H9 (cell line): ENCODE data around the gene PERCC1. TPM values are rescaled to one million over a fixed set of nuclear protein-coding genes. Genes with fewer than 3 reads are reported as not detected.

ENCODE experiments used
- DNase-seq: peaks from one replicate; pipeline ENCODE4 v3.0.0-alpha.2; 2017
- H2AFZ ChIP-seq: one replicate; pipeline ENCODE4 v1.6.1; 2013; ENCODE audit warnings: mild to moderate bottlenecking, low read length, control low read depth, moderate library complexity
- H2AK5ac ChIP-seq: 2 replicates; pipeline ENCODE4 v1.6.1; 2013; ENCODE audit warnings: low read length, control low read depth, mixed read lengths; ENCODE audit not compliant: insufficient read length
- H2BK120ac ChIP-seq: one replicate; pipeline ENCODE4 v1.6.1; 2013; ENCODE audit warnings: low read depth, mild to moderate bottlenecking, low read length, control low read depth, inconsistent platforms; ENCODE audit not compliant: poor library complexity, severe bottlenecking
- H2BK12ac ChIP-seq: 2 replicates; pipeline ENCODE4 v1.6.1; 2013; ENCODE audit warnings: low read length, control low read depth, mixed read lengths, low read depth; ENCODE audit not compliant: insufficient read length
- H2BK15ac ChIP-seq: 2 replicates; pipeline ENCODE4 v1.6.1; 2013; ENCODE audit warnings: low read depth, low read length, control low read depth
- H2BK20ac ChIP-seq: one replicate; pipeline ENCODE4 v1.6.1; 2013; ENCODE audit warnings: low read depth, mild to moderate bottlenecking, low read length, control low read depth, inconsistent platforms; ENCODE audit not compliant: poor library complexity, severe bottlenecking
- H2BK5ac ChIP-seq: 2 replicates; pipeline ENCODE4 v1.6.1; 2013; ENCODE audit warnings: low read length, control low read depth, mixed read lengths; ENCODE audit not compliant: insufficient read length
- H3K14ac ChIP-seq: 2 replicates; pipeline ENCODE4 v1.6.1; 2013; ENCODE audit warnings: low read length, control low read depth; ENCODE audit not compliant: insufficient read depth
- H3K18ac ChIP-seq: 2 replicates; pipeline ENCODE4 v1.6.1; 2013; ENCODE audit warnings: low read depth, mild to moderate bottlenecking, mixed read lengths, low read length, control low read depth; ENCODE audit not compliant: insufficient read length
- H3K23ac ChIP-seq: 2 replicates; pipeline ENCODE4 v1.6.1; 2013; ENCODE audit warnings: low read length, control low read depth, mixed read lengths, low read depth; ENCODE audit not compliant: insufficient read length
- H3K23me2 ChIP-seq: 2 replicates; pipeline ENCODE4 v1.6.1; 2013; ENCODE audit warnings: low read depth, mild to moderate bottlenecking, mixed read lengths, low read length, control low read depth; ENCODE audit not compliant: insufficient read length, poor library complexity, severe bottlenecking
- H3K27ac ChIP-seq: 2 replicates; pipeline ENCODE4 v1.5.1; 2013; ENCODE audit warnings: low read length, control low read depth, mixed read lengths, low read depth; ENCODE audit not compliant: insufficient read length
- H3K27me3 ChIP-seq: 2 replicates; pipeline ENCODE4 v1.6.1; 2013; ENCODE audit warnings: low read length, control low read depth, inconsistent platforms; ENCODE audit not compliant: insufficient read depth
- H3K4ac ChIP-seq: 2 replicates; pipeline ENCODE4 v1.6.1; 2013; ENCODE audit warnings: low read depth, mild to moderate bottlenecking, control low read depth, inconsistent platforms, low read length, moderate library complexity
- H3K4me1 ChIP-seq: 2 replicates; pipeline ENCODE4 v1.6.1; 2013; ENCODE audit warnings: low read length, control low read depth, inconsistent platforms; ENCODE audit not compliant: insufficient read depth
- H3K4me2 ChIP-seq: 2 replicates; pipeline ENCODE4 v1.6.1; 2013; ENCODE audit warnings: low read length, control low read depth, mixed read lengths; ENCODE audit not compliant: insufficient read length, insufficient read depth
- H3K56ac ChIP-seq: 2 replicates; pipeline ENCODE4 v1.6.1; 2013; ENCODE audit warnings: low read depth, mild to moderate bottlenecking, mixed read lengths, low read length, control low read depth; ENCODE audit not compliant: insufficient read length
- H3K79me1 ChIP-seq: 2 replicates; pipeline ENCODE4 v1.6.1; 2013; ENCODE audit warnings: low read depth, mild to moderate bottlenecking, moderate library complexity, low read length, control low read depth, inconsistent platforms; ENCODE audit not compliant: insufficient read depth, poor library complexity, severe bottlenecking
- H3K79me2 ChIP-seq: 2 replicates; pipeline ENCODE4 v1.6.1; 2013; ENCODE audit warnings: low read length, control low read depth, inconsistent platforms; ENCODE audit not compliant: insufficient read depth
- H3K9ac ChIP-seq: 2 replicates; pipeline ENCODE4 v1.6.1; 2013; ENCODE audit warnings: low read length, control low read depth, mixed read lengths; ENCODE audit not compliant: insufficient read length; ENCODE audit errors: extremely low read depth
- H3K9me3 ChIP-seq: one replicate; pipeline ENCODE4 v1.6.1; 2013; ENCODE audit warnings: low read depth, low read length, inconsistent platforms; ENCODE audit not compliant: control insufficient read depth
- H3T11ph ChIP-seq: one replicate; pipeline ENCODE4 v1.6.1; 2013; ENCODE audit warnings: mild to moderate bottlenecking, low read length, control low read depth, inconsistent platforms
- H4K20me1 ChIP-seq: one replicate; pipeline ENCODE4 v1.6.1; 2013; ENCODE audit not compliant: control insufficient read depth, insufficient read length, insufficient read depth
- H4K5ac ChIP-seq: 2 replicates; pipeline ENCODE4 v1.6.1; 2013; ENCODE audit warnings: low read depth, mild to moderate bottlenecking, mixed read lengths, low read length, control low read depth; ENCODE audit not compliant: insufficient read length
- H4K8ac ChIP-seq: replicated peaks from 2 replicates; pipeline ENCODE4 v1.6.1; 2013; ENCODE audit warnings: low read length, control low read depth, mixed read lengths, low read depth; ENCODE audit not compliant: insufficient read length
- H4K91ac ChIP-seq: 2 replicates; pipeline ENCODE4 v1.6.1; 2013; ENCODE audit warnings: low read depth, mild to moderate bottlenecking, moderate library complexity, mixed read lengths, low read length, control low read depth; ENCODE audit not compliant: insufficient read length
- H3K27ac Mint-ChIP-seq, 3 experiments: 2 replicates in 2 of 3; 3 replicates in 1 of 3; pipeline ENCODE4 v1.8.0; 2020 to 2021; ENCODE audit warnings: mixed read lengths in 3 of 3, mild to moderate bottlenecking in 1 of 3, moderate library complexity in 1 of 3
- H3K27me3 Mint-ChIP-seq: 2 replicates; pipeline ENCODE4 v1.8.0; 2021; ENCODE audit warnings: low read depth, mild to moderate bottlenecking, moderate library complexity, mixed read lengths
- H3K36me3 Mint-ChIP-seq, 3 experiments: 2 replicates in 2 of 3; 3 replicates in 1 of 3; pipeline ENCODE4 v1.8.0; 2020 to 2021; ENCODE audit warnings: low read depth in 3 of 3, mixed read lengths in 3 of 3; ENCODE audit not compliant: insufficient read depth in 1 of 3
- H3K4me1 Mint-ChIP-seq, 2 experiments: 2 replicates each; pipeline ENCODE4 v1.8.0; 2020; ENCODE audit warnings: mixed read lengths in 2 of 2
- H3K4me3 Mint-ChIP-seq, 2 experiments: 2 replicates in 1 of 2; 3 replicates in 1 of 2; pipeline ENCODE4 v1.8.0; 2020 to 2021; ENCODE audit warnings: mild to moderate bottlenecking in 2 of 2, mixed read lengths in 2 of 2, moderate library complexity in 1 of 2
- H3K9me3 Mint-ChIP-seq, 2 experiments: 2 replicates in 1 of 2; 3 replicates in 1 of 2; pipeline ENCODE4 v1.8.0; 2020; ENCODE audit warnings: mild to moderate bottlenecking in 2 of 2, mixed read lengths in 2 of 2, moderate library complexity in 1 of 2
- WGBS: extraction: QIAGEN DNeasy Blood & Tissue Kit; methylation state at CpG from one replicate; pipeline ENCODE4 v1.1.7; 2013; ENCODE audit warnings: missing lambda C conversion rate, low lambda C conversion rate, mixed read lengths; ENCODE audit not compliant: insufficient read length; ENCODE audit errors: extremely low coverage; 5-methylcytosine and 5-hydroxymethylcytosine counted together
- total RNA-seq: library from RNA; stranded (reverse); gene quantifications from 2 replicates; pipeline ENCODE4 v1.2.1, GENCODE V29; 2021
- TF ChIP-seq, protein P1 (sequence below): fragments of 200-600 bp; sonication (generic); conservative IDR thresholded peaks from 3 replicates; pipeline ENCODE4 v1.8.0; 2021; ENCODE audit warnings: antibody characterized with exemption, mild to moderate bottlenecking

PERCC1 gene
- total RNA-seq, 1 experiment from 2014 or later = not detected

DNA sequence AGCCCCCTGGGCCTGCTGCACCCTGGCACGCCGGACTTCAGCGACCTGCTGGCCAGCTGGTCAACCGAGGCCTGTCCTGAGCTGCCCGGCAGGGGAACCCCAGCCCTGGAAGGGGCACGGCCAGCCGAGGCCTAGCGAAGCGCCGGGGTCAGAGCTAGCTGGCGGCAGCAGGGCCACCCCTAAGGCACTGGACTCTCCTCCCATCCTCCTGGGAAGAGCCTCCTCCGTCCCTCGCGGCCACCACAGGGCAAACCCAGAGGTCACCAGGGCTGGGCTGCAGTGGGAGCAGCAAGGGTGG lies 2.3 kb downstream of the PERCC1 start:
- Histone ChIP-seq H4K5ac (no peak overlapping the region), H3K23ac (no peak overlapping the region), H3K4me1 (no peaks in the 10 kb centered on the region), H4K8ac (no peak overlapping the region), H3K18ac (no peak overlapping the region), H4K20me1 (no peaks in the 10 kb centered on the region), H2BK5ac (no peak overlapping the region), H3K27ac (no peak overlapping the region), H3K14ac (no peak overlapping the region), H3K56ac (no peak overlapping the region), H2BK120ac (no peak overlapping the region), H3K9ac (no peak overlapping the region), H2BK15ac (no peak overlapping the region), H2AK5ac (no peak overlapping the region), H3K27me3 (no peaks in the 10 kb centered on the region), H3K4ac (no peak overlapping the region), H2AFZ (no peak overlapping the region), H3T11ph (no peak overlapping the region), H2BK20ac (no peak overlapping the region), H3K9me3 (no peaks in the 10 kb centered on the region), H4K91ac (no peak overlapping the region), H3K4me2 (no peak overlapping the region), H3K23me2 (no peaks in the 10 kb centered on the region), H2BK12ac (no peak overlapping the region), H3K79me2 (no peaks in the 10 kb centered on the region), H3K79me1 (no peaks in the 10 kb centered on the region)
- Mint-ChIP-seq H3K4me1 (no peaks in the 10 kb centered on the region; a peak in 1 of 4 replicates), H3K9me3 (no peaks in the 10 kb centered on the region), H3K36me3 (no peaks in the 10 kb centered on the region), H3K4me3 (no peak overlapping the region), H3K27me3 (no peaks in the 10 kb centered on the region; the same call in 1 of the 2 replicates), H3K27ac (no peak overlapping the region)
- TF ChIP-seq, protein P1, sequence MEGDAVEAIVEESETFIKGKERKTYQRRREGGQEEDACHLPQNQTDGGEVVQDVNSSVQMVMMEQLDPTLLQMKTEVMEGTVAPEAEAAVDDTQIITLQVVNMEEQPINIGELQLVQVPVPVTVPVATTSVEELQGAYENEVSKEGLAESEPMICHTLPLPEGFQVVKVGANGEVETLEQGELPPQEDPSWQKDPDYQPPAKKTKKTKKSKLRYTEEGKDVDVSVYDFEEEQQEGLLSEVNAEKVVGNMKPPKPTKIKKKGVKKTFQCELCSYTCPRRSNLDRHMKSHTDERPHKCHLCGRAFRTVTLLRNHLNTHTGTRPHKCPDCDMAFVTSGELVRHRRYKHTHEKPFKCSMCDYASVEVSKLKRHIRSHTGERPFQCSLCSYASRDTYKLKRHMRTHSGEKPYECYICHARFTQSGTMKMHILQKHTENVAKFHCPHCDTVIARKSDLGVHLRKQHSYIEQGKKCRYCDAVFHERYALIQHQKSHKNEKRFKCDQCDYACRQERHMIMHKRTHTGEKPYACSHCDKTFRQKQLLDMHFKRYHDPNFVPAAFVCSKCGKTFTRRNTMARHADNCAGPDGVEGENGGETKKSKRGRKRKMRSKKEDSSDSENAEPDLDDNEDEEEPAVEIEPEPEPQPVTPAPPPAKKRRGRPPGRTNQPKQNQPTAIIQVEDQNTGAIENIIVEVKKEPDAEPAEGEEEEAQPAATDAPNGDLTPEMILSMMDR = no peak
- WGBS = no CpG with 5 or more reads among the region's 14 CpGs
- DNase-seq = no peak
